HCT116 (cell line): ENCODE measurements around the gene PCCB. TPM values are rescaled to one million over a fixed set of nuclear protein-coding genes. Genes with fewer than 3 reads are reported as not detected.

ENCODE experiments used
- ATAC-seq: fragments of 200-7000 bp; cut with Tn5 transposase; 2 replicates; pipeline ENCODE4 v1.9.1; 2020; ENCODE audit warnings: mild to moderate bottlenecking, moderate library complexity
- BruUV-seq: library from RNA; stranded (reverse); fragments of 400-500 nt; replicated peaks from 2 replicates; lab custom pipeline; 2021; lab: Mats Ljungman, UMichigan
- CTCF ChIA-PET: fragments of 300-600 bp; sonication (Branson Sonifier 250); formaldehyde crosslinking; loops from one replicate; lab custom pipeline; 2021; ENCODE audit warnings: antibody characterized with exemption; lab: Charles Lee
- POLR2A ChIA-PET: fragments of 300-600, 350-600 bp; sonication (Branson Sonifier 250); formaldehyde crosslinking; loops from one replicate; lab custom pipeline; 2021; ENCODE audit warnings: antibody characterized with exemption; lab: Charles Lee
- RAD21 ChIA-PET, 2 experiments: fragments of 300-600 bp; sonication (Branson Sonifier 250); formaldehyde crosslinking; loops; one replicate each; lab custom pipeline; 2023; ENCODE audit warnings: low total read pairs in 2 of 2; ENCODE audit not compliant: uncharacterized antibody in 2 of 2, unreplicated experiment in 2 of 2, low non-redundant PET in 1 of 2; lab: Charles Lee
- DNase-seq: peaks from one replicate; pipeline ENCODE4 v3.0.0-alpha.2; 2010; ENCODE audit warnings: low read depth, low spot score
- H2AFZ ChIP-seq: fragments of 200-600 bp; shearing (Covaris generic), sonication (generic); 2 replicates; pipeline ENCODE4 v1.6.1; 2017; ENCODE audit warnings: low read depth, mixed run types, mixed read lengths, antibody characterized with exemption, low read length; ENCODE audit not compliant: poor library complexity, severe bottlenecking
- H3K27ac ChIP-seq: 2 replicates; pipeline ENCODE4 v1.5.1; 2012; ENCODE audit warnings: low read depth, low read length
- H3K27me3 ChIP-seq: fragments of 200-600 bp; sonication (generic); 2 replicates; pipeline ENCODE4 v1.6.1; 2016; ENCODE audit warnings: mixed run types, low read length, mixed read lengths; ENCODE audit not compliant: insufficient read depth
- H3K36me3 ChIP-seq, 2 experiments: fragments of 200-500 bp in 1 of 2; fragments of 200-600 bp in 1 of 2; sonication (Bioruptor generic) in 1 of 2; sonication (generic) in 1 of 2; 2 replicates each; pipeline versions ENCODE4 v1.5.1 to v1.6.1; 2014 to 2016; ENCODE audit warnings: low read length in 2 of 2, inconsistent platforms in 1 of 2, mixed read lengths in 1 of 2, mixed run types in 1 of 2; ENCODE audit not compliant: insufficient read depth in 2 of 2, control insufficient read depth in 1 of 2
- H3K4me1 ChIP-seq, 2 experiments: fragments of 200-600 bp in 1 of 2; sonication (generic) in 1 of 2; 2 replicates each; pipeline versions ENCODE4 v1.5.1 to v1.6.1; 2012 to 2017; ENCODE audit warnings: low read length in 2 of 2, inconsistent platforms in 1 of 2, mild to moderate bottlenecking in 1 of 2, mixed read lengths in 1 of 2, mixed run types in 1 of 2, moderate library complexity in 1 of 2; ENCODE audit not compliant: insufficient read depth in 2 of 2, control insufficient read depth in 1 of 2
- H3K4me2 ChIP-seq: fragments of 200-600 bp; sonication (generic); 2 replicates; pipeline ENCODE4 v1.6.1; 2017; ENCODE audit warnings: mixed run types, low read length, mixed read lengths
- H3K4me3 ChIP-seq, 2 experiments: fragments of 200-600 bp in 1 of 2; sonication (generic) in 1 of 2; replicated peaks in 1 of 2; 2 replicates each; pipeline ENCODE4 v1.5.1; 2011 to 2016; ENCODE audit warnings: low read length in 2 of 2, control low read depth in 1 of 2, low read depth in 1 of 2, mild to moderate bottlenecking in 1 of 2, mixed read lengths in 1 of 2, mixed run types in 1 of 2
- H3K79me2 ChIP-seq: fragments of 200-600 bp; sonication (generic); 2 replicates; pipeline ENCODE4 v1.6.1; 2017; ENCODE audit warnings: mild to moderate bottlenecking, mixed run types, low read length, moderate library complexity, mixed read lengths; ENCODE audit not compliant: insufficient read depth
- H3K9ac ChIP-seq: fragments of 200-600 bp; sonication (generic); 2 replicates; pipeline ENCODE4 v1.6.1; 2016; ENCODE audit warnings: low read length, mixed read lengths
- H3K9me2 ChIP-seq: fragments of 200-600 bp; sonication (generic), shearing (Covaris generic); 2 replicates; pipeline ENCODE4 v1.6.1; 2017; ENCODE audit warnings: mixed run types, mild to moderate bottlenecking, moderate library complexity; ENCODE audit not compliant: insufficient read depth
- H3K9me3 ChIP-seq, 2 experiments: fragments of 200-500 bp in 1 of 2; fragments of 200-600 bp in 1 of 2; sonication (Bioruptor generic) in 1 of 2; sonication (generic) in 1 of 2; 2 replicates each; pipeline ENCODE4 v1.6.1; 2014 to 2017; ENCODE audit warnings: low read length in 2 of 2, mixed read lengths in 2 of 2, inconsistent platforms in 1 of 2, low read depth in 1 of 2, mild to moderate bottlenecking in 1 of 2, mixed run types in 1 of 2, moderate library complexity in 1 of 2; ENCODE audit not compliant: control insufficient read depth in 1 of 2, insufficient read depth in 1 of 2
- H4K20me1 ChIP-seq: fragments of 200-600 bp; sonication (generic), shearing (Covaris generic); 2 replicates; pipeline ENCODE4 v1.6.1; 2017; ENCODE audit warnings: mixed run types, mild to moderate bottlenecking, moderate library complexity; ENCODE audit not compliant: insufficient read depth
- CBX3 ChIP-seq: IDR thresholded peaks from 2 replicates; pipeline ENCODE4 v1.6.1; 2012; ENCODE audit warnings: low read depth
- CEBPB ChIP-seq: IDR thresholded peaks from 2 replicates; pipeline ENCODE4 v1.6.1; 2012; ENCODE audit warnings: low read depth
- EGR1 ChIP-seq: IDR thresholded peaks from 2 replicates; pipeline ENCODE4 v1.6.1; 2012; ENCODE audit warnings: low read depth
- ELF1 ChIP-seq: IDR thresholded peaks from 2 replicates; pipeline ENCODE4 v1.6.1; 2012; ENCODE audit warnings: low read depth, borderline replicate concordance
- EZH2phosphoT487 ChIP-seq: fragments of 200-600 bp; IDR thresholded peaks from 2 replicates; pipeline ENCODE4 v1.6.1; 2018; ENCODE audit warnings: antibody characterized with exemption, borderline replicate concordance
- FOSL1 ChIP-seq: IDR thresholded peaks from 2 replicates; pipeline ENCODE4 v1.6.1; 2012; ENCODE audit warnings: low read depth
- JUND ChIP-seq: IDR thresholded peaks from 2 replicates; pipeline ENCODE4 v1.6.1; 2012
- POLR2A ChIP-seq: IDR thresholded peaks from 2 replicates; pipeline ENCODE4 v1.7.0; 2011; ENCODE audit warnings: borderline replicate concordance; ENCODE audit not compliant: insufficient read depth, insufficient read length; ENCODE audit errors: extremely low read depth
- POLR2AphosphoS5 ChIP-seq: IDR thresholded peaks from 2 replicates; pipeline ENCODE4 v1.6.1; 2011; ENCODE audit warnings: mild to moderate bottlenecking, low read depth, low read length, moderate library complexity
- SIN3A ChIP-seq: IDR thresholded peaks from 2 replicates; pipeline ENCODE4 v1.6.1; 2012; ENCODE audit warnings: low read depth
- SP1 ChIP-seq: IDR thresholded peaks from 2 replicates; pipeline ENCODE4 v1.6.1; 2012; ENCODE audit warnings: low read depth
- SRF ChIP-seq: IDR thresholded peaks from 2 replicates; pipeline ENCODE4 v1.6.1; 2012; ENCODE audit warnings: low read depth
- TCF7L2 ChIP-seq: IDR thresholded peaks from 2 replicates; pipeline ENCODE4 v1.7.0; 2011; ENCODE audit warnings: borderline replicate concordance, inconsistent platforms; ENCODE audit not compliant: insufficient read depth, insufficient read length; ENCODE audit errors: extremely low read depth
- YY1 ChIP-seq: IDR thresholded peaks from 2 replicates; pipeline ENCODE4 v1.6.1; 2011; ENCODE audit warnings: low read length, low read depth, moderate library complexity, mild to moderate bottlenecking; ENCODE audit not compliant: insufficient replicate concordance; ENCODE audit errors: extremely low read depth
- ZFX ChIP-seq: fragments of 450-650 bp; IDR thresholded peaks from 2 replicates; pipeline ENCODE4 v1.6.1; 2017
- ZNF274 ChIP-seq: fragments of 200-500 bp; sonication (Bioruptor generic); IDR thresholded peaks from 2 replicates; pipeline ENCODE4 v1.6.1; 2014; ENCODE audit warnings: mild to moderate bottlenecking, low read depth, low read length, inconsistent platforms
- intact Hi-C: fragments of 100-400 bp; cut with micrococcal nuclease; formaldehyde crosslinking; loops from 2 replicates; pipeline ENCODE4 v1.10.0; 2022
- total RNA-seq: library from RNA; stranded (reverse); gene quantifications from one replicate; pipeline ENCODE4 v1.2.1, GENCODE V29; 2021; ENCODE audit not compliant: unreplicated experiment
- TF ChIP-seq, protein P1 (sequence below): IDR thresholded peaks from 2 replicates; pipeline ENCODE4 v1.6.1; 2012
- TF ChIP-seq, protein P2 (sequence below): IDR thresholded peaks from 2 replicates; pipeline ENCODE4 v1.6.1; 2012
- TF ChIP-seq, protein P3 (sequence below): IDR thresholded peaks from 2 replicates; pipeline ENCODE4 v1.6.1; 2012; ENCODE audit warnings: low read depth

The PCCB gene
- total RNA-seq, 1 experiment from 2014 or later = 48.9 TPM

DNA sequence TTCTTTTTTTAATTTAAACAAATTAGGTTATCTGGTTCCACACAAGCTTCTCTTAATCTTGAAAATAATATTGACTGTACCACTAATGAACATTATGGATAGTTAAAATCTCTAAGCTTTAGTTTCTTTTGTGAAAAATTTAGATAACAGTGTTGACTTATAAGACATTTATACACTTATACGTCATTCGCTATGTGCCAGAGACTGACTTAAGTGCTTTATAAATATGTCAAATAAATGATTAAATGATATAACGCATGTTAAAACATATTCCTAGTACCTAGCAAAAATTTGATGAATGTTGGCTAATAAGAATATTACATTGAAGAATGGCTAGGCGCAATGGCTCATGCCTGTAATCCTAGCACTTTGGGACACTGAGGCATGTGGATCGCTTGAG is 96.3 kb downstream of the PCCB start (continued):
- no peak for TF ChIP-seq TCF7L2
- TF ChIP-seq, protein P1, sequence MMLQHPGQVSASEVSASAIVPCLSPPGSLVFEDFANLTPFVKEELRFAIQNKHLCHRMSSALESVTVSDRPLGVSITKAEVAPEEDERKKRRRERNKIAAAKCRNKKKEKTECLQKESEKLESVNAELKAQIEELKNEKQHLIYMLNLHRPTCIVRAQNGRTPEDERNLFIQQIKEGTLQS = no peak
- TF ChIP-seq ELF1 = no peak
- TF ChIP-seq, protein P2, sequence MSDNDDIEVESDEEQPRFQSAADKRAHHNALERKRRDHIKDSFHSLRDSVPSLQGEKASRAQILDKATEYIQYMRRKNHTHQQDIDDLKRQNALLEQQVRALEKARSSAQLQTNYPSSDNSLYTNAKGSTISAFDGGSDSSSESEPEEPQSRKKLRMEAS = no peak
- no peak for TF ChIP-seq ZNF274
- no peak for TF ChIP-seq POLR2A
- TF ChIP-seq, all 23 proteins: peak for 0

DNA sequence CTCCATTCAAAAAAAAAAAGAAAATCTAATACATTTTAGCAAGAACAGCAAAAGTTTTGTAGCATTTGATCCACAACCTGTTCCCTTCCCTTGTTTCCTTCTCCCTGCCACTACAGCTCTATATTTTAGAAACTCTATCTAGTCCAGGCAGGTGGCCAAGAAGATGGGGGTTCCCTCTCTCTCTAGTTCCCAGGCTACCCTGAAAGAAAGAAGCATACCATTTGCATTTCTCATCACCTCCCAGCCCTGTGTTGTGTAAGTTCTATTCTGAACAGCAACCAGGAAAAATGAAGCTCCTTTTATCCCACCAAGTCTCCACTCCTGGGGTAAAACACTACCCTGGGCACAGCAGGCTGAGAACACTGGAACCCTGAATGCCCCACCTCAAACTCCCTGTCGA is 100.0 kb downstream of the PCCB start:
- Histone ChIP-seq H3K27ac (no peak overlapping the region), H3K36me3 (no peaks in the 10 kb centered on the region), H3K27me3 (no peaks in the 10 kb centered on the region), H3K9ac (no peak overlapping the region), H3K4me1 (peaks cover 4 to 7% of the 10 kb centered on the region in 2 experiments; a peak in 1 of 4 replicates), H3K9me3 (no peaks in the 10 kb centered on the region), H2AFZ (no peak overlapping the region), H3K4me3 (no peak overlapping the region)
- DNase-seq (no peak), ATAC-seq (no peak)
- BruUV-seq = no TSS peak
- intact Hi-C loops = no loop called here
- RAD21 ChIA-PET = no interaction called here
- TF ChIP-seq EZH2phosphoT487 (no peak), ZFX (no peak), CEBPB (no peak), POLR2AphosphoS5 (no peak), ZNF274 (no peak), TCF7L2 (no peak), CBX3 (no peak), FOSL1 (no peak), SRF (no peak), YY1 (no peak), SIN3A (no peak), ELF1 (no peak), POLR2A (no peak), SP1 (no peak), JUND (no peak), EGR1 (no peak)
- TF ChIP-seq, protein P3, sequence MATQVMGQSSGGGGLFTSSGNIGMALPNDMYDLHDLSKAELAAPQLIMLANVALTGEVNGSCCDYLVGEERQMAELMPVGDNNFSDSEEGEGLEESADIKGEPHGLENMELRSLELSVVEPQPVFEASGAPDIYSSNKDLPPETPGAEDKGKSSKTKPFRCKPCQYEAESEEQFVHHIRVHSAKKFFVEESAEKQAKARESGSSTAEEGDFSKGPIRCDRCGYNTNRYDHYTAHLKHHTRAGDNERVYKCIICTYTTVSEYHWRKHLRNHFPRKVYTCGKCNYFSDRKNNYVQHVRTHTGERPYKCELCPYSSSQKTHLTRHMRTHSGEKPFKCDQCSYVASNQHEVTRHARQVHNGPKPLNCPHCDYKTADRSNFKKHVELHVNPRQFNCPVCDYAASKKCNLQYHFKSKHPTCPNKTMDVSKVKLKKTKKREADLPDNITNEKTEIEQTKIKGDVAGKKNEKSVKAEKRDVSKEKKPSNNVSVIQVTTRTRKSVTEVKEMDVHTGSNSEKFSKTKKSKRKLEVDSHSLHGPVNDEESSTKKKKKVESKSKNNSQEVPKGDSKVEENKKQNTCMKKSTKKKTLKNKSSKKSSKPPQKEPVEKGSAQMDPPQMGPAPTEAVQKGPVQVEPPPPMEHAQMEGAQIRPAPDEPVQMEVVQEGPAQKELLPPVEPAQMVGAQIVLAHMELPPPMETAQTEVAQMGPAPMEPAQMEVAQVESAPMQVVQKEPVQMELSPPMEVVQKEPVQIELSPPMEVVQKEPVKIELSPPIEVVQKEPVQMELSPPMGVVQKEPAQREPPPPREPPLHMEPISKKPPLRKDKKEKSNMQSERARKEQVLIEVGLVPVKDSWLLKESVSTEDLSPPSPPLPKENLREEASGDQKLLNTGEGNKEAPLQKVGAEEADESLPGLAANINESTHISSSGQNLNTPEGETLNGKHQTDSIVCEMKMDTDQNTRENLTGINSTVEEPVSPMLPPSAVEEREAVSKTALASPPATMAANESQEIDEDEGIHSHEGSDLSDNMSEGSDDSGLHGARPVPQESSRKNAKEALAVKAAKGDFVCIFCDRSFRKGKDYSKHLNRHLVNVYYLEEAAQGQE = no peak
- TF ChIP-seq, protein P2 = no peak
- TF ChIP-seq, all 23 proteins: peak for 0
- peaks cover 3% of the 10 kb centered on the region; the same call in 1 of the 2 replicates for H4K20me1 ChIP-seq
- no peaks in the 10 kb centered on the region for H3K79me2 ChIP-seq
- ChIA-PET CTCF (interaction anchor here (2.8 kb wide), 1 partner anchor 402 kb away, joined by 10 read pairs; the partner anchor contains the start of gene STAG1), POLR2A (no interaction called here)
- no peak overlapping the region for H3K4me2 ChIP-seq
- no peaks in the 10 kb centered on the region for H3K9me2 ChIP-seq
